VCaP (cell line): ENCODE measurements around the gene IL36G.

ENCODE experiments used
- H3K27ac ChIP-seq: fragments of 450-650 bp; 2 replicates; pipeline ENCODE4 v1.5.1; 2017
- TF ChIP-seq, protein P1 (sequence below): fragments of 450-650 bp; conservative IDR thresholded peaks from 2 replicates; pipeline ENCODE4 v1.5.1; 2017; ENCODE audit warnings: mild to moderate bottlenecking, moderate library complexity

IL36G gene

DNA sequence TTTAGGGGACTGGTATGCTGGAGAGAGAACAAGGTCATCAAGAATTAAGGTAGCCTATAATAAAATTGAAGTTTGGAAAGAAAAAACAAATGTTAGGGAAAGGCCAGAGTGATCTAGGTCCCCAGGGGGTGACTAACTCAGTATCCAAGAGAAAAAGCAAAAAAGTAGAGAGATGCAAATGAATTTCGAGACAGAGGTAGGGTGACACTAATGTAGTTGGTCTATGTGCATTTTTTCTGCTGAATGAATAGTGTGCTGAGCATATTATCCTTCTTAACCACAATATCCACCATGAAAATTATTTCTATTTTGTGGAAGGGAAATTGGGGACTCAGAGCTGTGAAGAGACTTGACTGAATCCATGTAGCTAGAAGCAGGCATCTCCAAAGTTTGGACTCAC, 37.2 kb downstream of the IL36G start:
- H3K27ac ChIP-seq = no peak overlapping the region
- TF ChIP-seq, protein P1, sequence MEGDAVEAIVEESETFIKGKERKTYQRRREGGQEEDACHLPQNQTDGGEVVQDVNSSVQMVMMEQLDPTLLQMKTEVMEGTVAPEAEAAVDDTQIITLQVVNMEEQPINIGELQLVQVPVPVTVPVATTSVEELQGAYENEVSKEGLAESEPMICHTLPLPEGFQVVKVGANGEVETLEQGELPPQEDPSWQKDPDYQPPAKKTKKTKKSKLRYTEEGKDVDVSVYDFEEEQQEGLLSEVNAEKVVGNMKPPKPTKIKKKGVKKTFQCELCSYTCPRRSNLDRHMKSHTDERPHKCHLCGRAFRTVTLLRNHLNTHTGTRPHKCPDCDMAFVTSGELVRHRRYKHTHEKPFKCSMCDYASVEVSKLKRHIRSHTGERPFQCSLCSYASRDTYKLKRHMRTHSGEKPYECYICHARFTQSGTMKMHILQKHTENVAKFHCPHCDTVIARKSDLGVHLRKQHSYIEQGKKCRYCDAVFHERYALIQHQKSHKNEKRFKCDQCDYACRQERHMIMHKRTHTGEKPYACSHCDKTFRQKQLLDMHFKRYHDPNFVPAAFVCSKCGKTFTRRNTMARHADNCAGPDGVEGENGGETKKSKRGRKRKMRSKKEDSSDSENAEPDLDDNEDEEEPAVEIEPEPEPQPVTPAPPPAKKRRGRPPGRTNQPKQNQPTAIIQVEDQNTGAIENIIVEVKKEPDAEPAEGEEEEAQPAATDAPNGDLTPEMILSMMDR = no peak

DNA sequence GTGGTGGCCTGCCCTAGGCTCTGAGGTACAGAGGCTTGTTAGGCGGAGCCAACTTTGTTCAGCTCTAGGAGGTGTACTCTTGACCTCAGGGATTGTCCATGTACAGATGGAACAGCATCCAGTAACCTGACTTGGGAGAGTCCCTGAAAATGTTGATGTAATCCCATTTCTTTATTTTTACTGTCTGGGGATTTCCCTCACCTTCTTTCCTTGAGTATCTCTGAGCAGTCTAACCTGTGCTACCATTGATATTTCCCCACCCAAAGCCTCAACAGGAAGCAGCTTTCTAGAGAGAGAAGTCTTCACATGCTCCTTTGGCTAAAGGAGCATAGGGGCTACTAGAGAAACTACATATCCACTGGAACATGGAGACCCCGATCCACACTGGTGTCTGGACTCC, 37.8 kb downstream of the IL36G start:
- TF ChIP-seq, protein P1 = no peak

DNA sequence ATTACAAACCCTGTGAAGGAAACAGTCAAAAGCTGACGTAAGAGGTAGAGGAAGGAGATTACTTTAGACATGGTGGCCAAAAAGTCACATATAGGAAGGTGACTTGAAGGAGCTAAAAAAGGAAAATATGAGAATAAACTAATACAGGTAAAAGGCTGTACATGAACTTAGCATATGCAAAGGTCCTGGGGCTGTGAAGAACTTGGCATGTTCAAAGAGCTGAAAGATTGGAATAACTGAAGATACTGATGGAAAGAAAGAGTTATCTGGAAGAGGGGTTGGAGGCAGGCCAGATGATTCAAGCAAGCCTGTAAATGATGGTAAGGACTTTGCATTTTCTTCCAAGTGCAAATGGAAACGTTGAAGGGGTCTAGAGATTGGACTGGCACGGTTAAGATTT, 40.7 kb downstream of the IL36G start:
- no peak overlapping the region for H3K27ac ChIP-seq
- TF ChIP-seq, protein P1 = no peak

More for the DNA sequence above, 37.8 kb downstream of the IL36G start:
- H3K27ac ChIP-seq = no peak overlapping the region

DNA sequence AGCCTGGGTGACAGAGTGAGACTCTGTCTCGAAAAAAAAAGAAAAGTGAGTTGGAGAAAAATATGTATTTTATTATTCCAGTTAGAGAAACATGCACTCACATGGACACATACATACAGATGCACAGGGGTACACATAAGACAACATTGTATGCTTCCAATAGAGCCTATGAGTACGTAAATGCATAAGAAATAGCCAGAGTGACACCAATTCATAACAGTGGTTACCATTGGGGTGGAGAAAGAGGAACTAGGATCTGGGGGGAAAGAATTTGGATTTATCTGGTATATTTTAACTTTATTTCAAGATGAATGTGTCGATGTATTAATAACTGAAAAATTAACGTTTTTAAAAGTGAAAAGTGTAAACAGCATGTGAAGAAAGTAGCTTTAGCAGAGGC, 43.5 kb downstream of the IL36G start:
- H3K27ac ChIP-seq = no peak overlapping the region
- TF ChIP-seq, protein P1 = no peak

DNA sequence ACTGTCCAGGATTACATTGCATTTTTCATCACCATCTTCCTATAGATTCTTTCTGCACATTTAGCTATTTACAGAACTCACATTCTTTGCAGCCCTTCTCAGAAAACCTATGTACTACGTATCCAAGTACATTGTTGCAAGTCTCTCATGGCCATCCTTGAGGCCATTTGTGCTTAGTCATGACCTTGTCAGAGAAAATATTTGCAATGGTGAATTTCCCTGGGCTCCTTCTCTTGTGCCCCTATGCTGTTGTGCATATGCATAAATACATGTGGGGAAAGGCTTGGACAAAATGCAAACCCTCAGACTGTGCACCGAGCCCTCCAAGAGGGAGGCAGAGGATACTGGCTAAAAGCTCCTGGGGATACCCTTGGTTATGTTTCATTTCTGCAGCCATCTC, 47.0 kb downstream of the IL36G start:
- H3K27ac ChIP-seq = no peak overlapping the region
- TF ChIP-seq, protein P1 = no peak

DNA sequence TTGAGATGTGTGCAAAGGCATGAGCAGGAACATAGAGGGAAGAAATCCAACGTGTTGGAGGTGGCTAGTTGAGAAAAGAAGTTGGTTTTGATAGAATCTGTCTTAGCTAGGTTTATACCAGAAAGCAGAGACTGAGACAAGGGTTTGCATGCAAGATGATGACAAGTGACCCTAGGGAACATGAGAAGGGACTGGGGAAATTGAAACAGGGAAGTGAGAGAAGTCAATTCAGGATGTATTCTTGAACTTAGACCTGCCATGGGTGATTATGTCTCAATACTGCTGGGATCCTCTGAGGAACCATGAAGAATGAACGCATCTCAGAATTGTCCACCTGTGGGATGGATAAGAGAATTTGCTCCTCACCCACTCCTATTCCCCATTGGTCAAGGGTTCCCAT, 47.9 kb downstream of the IL36G start:
- TF ChIP-seq, protein P1 = no peak

DNA sequence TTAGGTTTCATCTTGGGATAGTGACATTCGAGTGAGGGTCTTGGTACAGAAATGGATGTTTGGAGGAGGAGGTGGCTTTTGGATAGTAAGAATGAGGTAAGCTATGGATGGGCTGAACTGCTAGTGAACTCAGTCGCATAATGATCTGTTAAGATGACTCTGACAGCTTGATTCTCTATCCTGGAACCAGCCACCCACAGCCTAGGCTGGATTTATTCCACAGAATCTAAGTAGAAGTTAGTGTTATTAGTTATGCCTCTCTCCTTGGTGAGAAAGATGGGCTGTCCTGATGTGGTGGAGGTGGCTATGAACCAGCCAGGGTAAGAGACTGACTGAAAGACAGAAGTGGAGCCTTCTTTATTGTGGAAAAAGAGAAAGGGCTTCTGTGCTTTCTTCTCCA, 49.9 kb downstream of the IL36G start:
- TF ChIP-seq, protein P1 = no peak

More for the DNA sequence above, 47.9 kb downstream of the IL36G start:
- H3K27ac ChIP-seq = no peak overlapping the region

DNA sequence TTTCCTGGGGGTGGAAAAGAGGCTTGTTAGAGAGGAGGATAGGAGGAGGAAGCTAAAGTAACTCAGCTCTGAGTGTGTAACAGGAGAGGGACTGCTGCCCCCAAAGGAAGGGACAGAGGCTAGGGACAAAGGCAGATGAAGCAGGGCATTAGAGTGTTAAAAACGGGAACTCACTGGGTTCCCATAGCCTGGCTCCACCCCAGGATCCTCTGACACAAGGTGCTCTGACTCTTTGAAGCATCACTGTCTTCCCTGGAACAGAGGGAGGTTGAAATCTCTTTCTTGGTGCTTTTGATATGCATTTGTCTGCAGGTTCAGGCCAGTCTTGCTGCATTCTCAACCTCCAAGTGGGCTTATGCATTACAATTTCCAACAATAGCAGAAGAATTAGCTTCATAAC, 50.3 kb downstream of the IL36G start:
- TF ChIP-seq, protein P1 = no peak
- H3K27ac ChIP-seq = no peak overlapping the region

More for the DNA sequence above, 49.9 kb downstream of the IL36G start:
- no peak overlapping the region for H3K27ac ChIP-seq
